ENCODE data around the gene ATP2B2.

The ATP2B2 gene

GRCh38 chr3:10489746-10490483, 15.5 kb downstream of the ATP2B2 start (continued):
- no peak for TF ChIP-seq PATZ1 (CRISPR knock-in tag; IDR thresholded peaks at IDR 0.05; ENCODE audit: borderline replicate concordance)

- TF ChIP-seq ZNF8 (CRISPR knock-in tag; IDR thresholded peaks at IDR 0.05) (no peak), POU6F1 (CRISPR knock-in tag; IDR thresholded peaks at IDR 0.05; ENCODE audit: borderline replicate concordance, low read depth) (no peak), RARB (CRISPR knock-in tag; IDR thresholded peaks at IDR 0.05) (no peak), PPARA (CRISPR knock-in tag; IDR thresholded peaks at IDR 0.05; ENCODE audit: borderline replicate concordance) (no peak), ZNF70 (CRISPR knock-in tag; IDR thresholded peaks at IDR 0.05) (no peak), TSHZ2 (CRISPR knock-in tag; IDR thresholded peaks at IDR 0.05) (no peak), TOX (CRISPR knock-in tag; IDR thresholded peaks at IDR 0.05; ENCODE audit: borderline replicate concordance) (no peak), CSDC2 (CRISPR knock-in tag; IDR thresholded peaks at IDR 0.05) (no peak), SNAI2 (CRISPR knock-in tag; IDR thresholded peaks at IDR 0.05) (no peak), ESRRG (CRISPR knock-in tag; IDR thresholded peaks at IDR 0.05) (no peak), ISL1 (CRISPR knock-in tag; IDR thresholded peaks at IDR 0.05) (no peak)
- no peak for ATAC-seq
These were observed 17.3 kb downstream of the ATP2B2 start for GRCh38 chr3:10487988-10488633.

GRCh38 chr3:10485806-10486205, 19.6 kb downstream of the ATP2B2 start:
- ATAC-seq: no peak
- TF ChIP-seq GLIS3 (CRISPR knock-in tag; IDR thresholded peaks at IDR 0.05): no peak
- no peak for TF ChIP-seq ISL1 (CRISPR knock-in tag; IDR thresholded peaks at IDR 0.05)
- no peak for TF ChIP-seq CREB5 (CRISPR knock-in tag; IDR thresholded peaks at IDR 0.05; ENCODE audit: low read depth)
- no peak for TF ChIP-seq ZNF70 (CRISPR knock-in tag; IDR thresholded peaks at IDR 0.05)
- no peak for TF ChIP-seq ZNF8 (CRISPR knock-in tag; IDR thresholded peaks at IDR 0.05)
- no peak for TF ChIP-seq SNAI2 (CRISPR knock-in tag; IDR thresholded peaks at IDR 0.05)
- TF ChIP-seq RARB (CRISPR knock-in tag; IDR thresholded peaks at IDR 0.05): no peak

GRCh38 chr3:10485380-10485779, 20.0 kb downstream of the ATP2B2 start:
- no peak for ATAC-seq
- no peak for TF ChIP-seq PPARA (CRISPR knock-in tag; IDR thresholded peaks at IDR 0.05; ENCODE audit: borderline replicate concordance)
- TF ChIP-seq PATZ1 (CRISPR knock-in tag; IDR thresholded peaks at IDR 0.05; ENCODE audit: borderline replicate concordance): no peak
- TF ChIP-seq ZC3H10 (CRISPR knock-in tag; IDR thresholded peaks at IDR 0.05): no peak
- TF ChIP-seq CSDC2 (CRISPR knock-in tag; IDR thresholded peaks at IDR 0.05): no peak
- no peak for TF ChIP-seq CREB5 (CRISPR knock-in tag; IDR thresholded peaks at IDR 0.05; ENCODE audit: low read depth)
- TF ChIP-seq TOX (CRISPR knock-in tag; IDR thresholded peaks at IDR 0.05; ENCODE audit: borderline replicate concordance): no peak
- no peak for TF ChIP-seq TSHZ2 (CRISPR knock-in tag; IDR thresholded peaks at IDR 0.05)
- no peak for TF ChIP-seq ISL1 (CRISPR knock-in tag; IDR thresholded peaks at IDR 0.05)

Data from SK-N-SH treated with all-trans-retinoic acid at 6 μM for 48 hours (cell line).